ENCODE data around the gene RBBP8.

- TF ChIP-seq CTCF (IDR thresholded peaks at IDR 0.05; ENCODE audit: low read depth, low read length, missing input control) (no peak), REST (IDR thresholded peaks at IDR 0.05) (no peak), GABPA (IDR thresholded peaks at IDR 0.05 in 1 of 2, conservative IDR thresholded peaks at IDR 0.05 in 1 of 2) (no peak), ATF3 (IDR thresholded peaks at IDR 0.05) (no peak), TAF1 (conservative IDR thresholded peaks at IDR 0.05) (no peak), YY1 (IDR thresholded peaks at IDR 0.05) (no peak), RAD21 (IDR thresholded peaks at IDR 0.05) (no peak), MAX (IDR thresholded peaks at IDR 0.05) (no peak), SP1 (IDR thresholded peaks at IDR 0.05) (no peak), JUND (IDR thresholded peaks at IDR 0.05) (no peak), RXRA (IDR thresholded peaks at IDR 0.05) (no peak)
Observed at GRCh38 chr18:23072079-23072478, 139.0 kb downstream of the RBBP8 start.

All from liver (tissue), 3 donors.